Fibroblast of peridontal ligament (primary cell): Measurements from ENCODE around the gene RELL1.
A peak's percentile ranks its signal among the peaks of the same experiment; 100 is the strongest.
"Not testable (repeated sequence)": the region's sequence is repeated elsewhere in the genome, so short reads cannot be mapped to it uniquely, and the experiment has no call there.

Experiments used
- DNase-seq: peaks from one replicate; pipeline ENCODE4 v3.0.0-alpha.2; 2010; ENCODE audit errors: extremely low read depth

The RELL1 gene

GRCh38 chr4:37693030-37693429, 6.9 kb upstream of the RELL1 start:
- DNase-seq: no peak

DNA sequence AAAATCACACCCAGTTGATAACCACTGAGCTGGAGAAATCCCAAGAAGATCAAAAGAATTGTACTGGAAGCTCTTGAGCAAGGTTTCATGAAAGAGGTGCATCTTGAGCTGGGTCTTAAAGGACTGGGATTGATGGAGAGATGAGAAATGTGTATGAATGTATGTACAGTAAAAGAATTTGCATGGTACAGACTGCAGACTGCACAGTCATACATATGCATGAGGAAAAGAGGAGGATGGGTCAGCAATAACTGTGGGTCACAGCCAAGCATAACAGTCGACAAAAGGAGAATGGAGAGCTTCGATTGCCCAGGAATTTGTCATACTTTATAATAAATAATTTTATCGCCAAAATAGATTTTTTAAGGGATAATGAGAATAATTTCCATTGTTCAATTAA, 4.8 kb upstream of the RELL1 start:
- no peak for DNase-seq

DNA sequence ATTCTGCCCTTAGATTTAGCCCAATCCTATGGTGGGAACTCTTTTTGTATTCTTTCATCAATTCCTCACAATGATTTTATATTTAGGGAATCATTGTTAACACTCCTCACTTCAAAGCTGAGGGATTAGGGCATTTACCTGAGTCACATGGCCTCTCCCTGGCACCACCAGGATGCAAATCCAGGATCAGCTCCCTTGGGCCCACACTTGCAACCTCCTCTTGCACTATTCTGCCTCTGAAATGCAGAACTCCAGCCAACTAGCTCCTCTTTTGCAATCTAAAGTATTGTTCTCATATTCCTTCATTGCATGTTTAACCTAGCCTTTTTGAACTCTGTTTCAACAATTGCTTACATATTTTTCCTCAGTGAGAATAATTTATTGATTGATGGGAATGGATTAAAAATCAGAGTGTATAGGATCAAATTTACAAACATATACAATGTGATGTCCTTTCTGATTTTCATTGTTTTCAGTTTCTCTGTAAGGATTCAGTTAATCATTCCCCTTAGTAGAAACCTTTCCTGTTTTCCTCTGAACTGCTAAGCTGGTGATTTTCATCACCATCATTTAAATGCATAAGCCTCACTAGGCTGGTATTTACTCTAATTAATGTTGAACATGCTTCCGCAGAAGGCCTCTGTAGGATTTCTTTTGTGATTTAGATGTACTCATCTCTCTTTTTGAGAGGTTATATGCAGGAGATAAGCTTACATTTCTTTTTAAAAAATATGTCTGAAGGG, 3.3 kb upstream of the RELL1 start:
- peak; percentile 54 for DNase-seq

- no peak for DNase-seq
Measured at GRCh38 chr4:37687681-37688080, 1.5 kb upstream of the RELL1 start.

DNA sequence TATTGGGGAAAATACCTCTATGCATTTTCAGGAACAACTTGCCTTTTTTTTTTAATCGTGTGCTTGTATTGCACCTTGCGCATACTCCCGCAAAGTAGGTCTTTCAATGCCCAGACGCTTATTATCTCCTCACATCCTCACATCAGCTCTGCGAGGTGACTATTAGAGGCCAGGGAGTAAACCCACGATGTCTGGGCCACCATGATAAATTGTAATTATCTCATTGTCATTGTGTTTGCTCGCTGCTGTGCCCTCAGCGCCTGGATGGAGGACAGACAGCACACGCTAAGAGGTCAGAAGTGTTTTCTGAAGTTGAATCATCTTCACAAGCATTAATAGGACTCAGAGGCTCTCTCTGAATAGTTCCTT, 1.0 kb upstream of the RELL1 start:
- DNase-seq: no peak

GRCh38 chr4:37685823-37686372, 278 bp downstream of the RELL1 start:
- no peak for DNase-seq

DNA sequence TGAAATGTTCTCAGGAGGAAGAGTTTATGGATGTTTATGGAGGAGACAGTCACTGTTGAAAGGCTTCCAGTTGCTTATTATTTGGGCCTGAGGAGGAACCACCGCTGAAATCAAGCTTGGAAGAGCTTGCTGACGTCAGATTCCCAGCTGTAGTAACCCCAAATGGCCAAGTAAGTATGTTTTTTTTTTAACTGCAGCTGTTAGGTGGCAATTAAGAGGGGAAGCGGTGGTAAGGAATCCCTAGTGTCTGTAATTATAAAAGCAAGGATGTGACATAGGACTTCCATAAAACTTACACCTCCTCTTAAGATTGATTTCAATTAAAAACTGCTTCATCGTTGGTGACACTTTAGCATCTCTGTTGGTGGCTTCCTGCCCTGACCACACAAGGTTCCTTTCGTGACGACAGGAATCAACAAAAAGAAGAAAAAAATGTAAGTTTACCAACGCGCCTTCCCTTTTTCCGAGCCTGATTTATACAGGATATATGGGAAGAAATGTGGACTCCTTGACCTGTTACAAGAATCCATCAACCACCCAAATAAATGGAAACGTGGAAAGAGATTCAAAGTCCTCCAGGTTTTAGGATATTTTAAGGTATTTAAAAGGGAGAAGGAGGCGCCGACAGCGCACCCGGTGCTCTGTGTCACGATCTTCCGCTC, 884 bp downstream of the RELL1 start:
- DNase-seq: peak; percentile 89

- DNase-seq: no peak
Measured at GRCh38 chr4:37684154-37684553, 2.0 kb downstream of the RELL1 start.

DNA sequence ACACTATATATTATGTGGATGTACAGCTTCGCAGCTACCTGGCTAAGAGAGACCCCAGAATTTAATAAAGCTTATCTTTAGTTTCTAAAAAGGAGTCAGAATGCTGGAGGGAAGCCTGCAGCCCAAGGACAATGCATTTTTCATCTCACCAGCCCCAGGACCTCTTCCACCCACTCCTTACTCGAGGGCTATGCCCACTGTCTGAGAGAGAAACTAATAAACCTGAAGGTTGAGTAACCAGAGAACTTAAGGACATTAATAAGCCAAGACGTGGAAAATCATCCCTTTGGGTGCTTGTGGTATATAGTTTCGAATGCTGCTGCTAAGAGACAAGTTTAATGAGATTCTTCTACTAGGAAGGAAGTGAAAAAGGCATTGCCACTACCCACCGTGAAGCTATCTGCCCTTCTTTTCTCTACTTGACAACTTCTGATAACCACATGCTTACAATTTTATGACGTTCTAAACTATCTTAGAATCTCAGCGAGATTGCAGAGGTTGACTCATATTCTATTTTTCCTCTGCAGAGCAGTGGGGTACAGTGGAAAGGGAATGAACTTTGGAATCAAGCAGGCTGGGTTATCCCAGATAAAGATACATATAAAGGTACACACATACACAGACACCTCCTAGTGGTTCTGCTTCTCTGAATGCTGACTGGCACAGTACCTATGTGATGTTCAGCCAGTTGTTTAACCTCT, 3.3 kb downstream of the RELL1 start:
- DNase-seq: no peak

DNA sequence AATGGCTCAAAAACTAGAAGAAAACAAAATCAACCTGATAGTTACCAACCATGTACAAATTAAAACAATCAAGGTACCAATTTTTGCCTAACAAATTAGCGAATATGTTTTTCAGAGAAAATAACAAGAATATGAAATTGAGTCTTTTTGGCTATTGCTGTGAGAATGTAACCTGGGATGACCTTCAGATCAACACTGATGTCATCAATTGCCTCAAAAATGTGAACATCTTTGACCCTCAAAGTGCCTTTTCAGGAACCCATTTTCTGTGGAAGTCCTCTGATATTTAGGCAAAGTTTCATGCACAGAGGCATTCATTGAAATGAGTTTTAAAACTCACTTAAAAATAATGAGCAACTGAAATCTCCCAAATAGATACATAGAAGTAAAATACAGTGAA, 6.1 kb downstream of the RELL1 start:
- no peak for DNase-seq

- DNase-seq: no peak
Measured at GRCh38 chr4:37679301-37679700, 6.9 kb downstream of the RELL1 start.

GRCh38 chr4:37678624-37679023, 7.6 kb downstream of the RELL1 start:
- no peak for DNase-seq

DNA sequence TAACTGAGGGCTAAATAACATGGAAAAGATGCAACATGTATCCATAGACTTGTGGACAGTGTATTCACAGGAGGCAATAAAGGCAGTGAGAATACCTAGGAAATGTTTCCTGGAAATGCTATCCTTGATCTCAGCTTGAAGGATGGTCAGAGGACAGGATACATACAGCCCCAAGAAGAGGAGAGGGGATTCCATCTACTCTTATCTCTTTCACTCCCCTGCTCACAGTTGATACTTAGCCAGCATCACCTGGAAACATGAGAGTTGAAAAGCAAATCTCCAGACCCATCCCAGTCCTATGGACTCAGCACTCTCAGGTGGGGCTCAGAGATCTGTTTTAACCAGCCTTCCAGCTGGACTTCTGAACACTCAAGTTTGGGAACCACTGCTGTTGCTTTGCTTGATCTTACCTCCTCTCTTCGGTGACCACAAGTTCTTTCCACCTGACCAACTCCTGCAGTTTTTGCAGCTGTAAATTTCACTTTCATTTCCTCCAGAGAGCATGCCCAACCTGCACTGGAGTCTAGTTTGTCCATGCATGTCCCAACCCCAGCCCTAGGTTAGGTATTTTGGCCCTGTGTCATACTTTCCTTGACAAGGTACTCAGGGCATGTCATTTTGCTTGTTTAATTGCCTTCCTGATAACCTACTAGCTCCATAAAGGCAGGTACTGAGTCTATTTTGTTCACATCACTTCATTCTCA, 10.4 kb downstream of the RELL1 start:
- no peak for DNase-seq

GRCh38 chr4:37674439-37674838, 11.7 kb downstream of the RELL1 start:
- DNase-seq: no peak

- DNase-seq: no peak
Measured at GRCh38 chr4:37673538-37674192, 12.5 kb downstream of the RELL1 start.

DNA sequence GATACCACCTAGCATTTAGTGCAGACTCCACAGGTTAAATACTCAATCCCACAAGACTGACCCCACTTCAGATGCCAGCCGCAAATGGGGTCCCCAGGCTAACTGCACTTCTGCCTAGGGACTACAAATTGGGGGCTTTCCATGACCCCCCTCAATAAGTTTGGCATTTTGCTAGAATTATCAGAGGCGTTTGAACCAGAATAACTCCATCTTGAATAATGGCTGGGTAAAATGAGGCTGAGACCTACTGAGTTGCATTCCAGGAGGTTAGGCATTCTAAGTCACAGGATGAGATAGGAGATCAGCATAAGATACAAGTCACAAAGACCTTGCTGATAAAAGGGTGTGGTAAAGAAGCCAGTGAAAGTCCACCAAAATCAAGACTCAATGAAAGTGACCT, 15.1 kb downstream of the RELL1 start:
- no peak for DNase-seq

DNA sequence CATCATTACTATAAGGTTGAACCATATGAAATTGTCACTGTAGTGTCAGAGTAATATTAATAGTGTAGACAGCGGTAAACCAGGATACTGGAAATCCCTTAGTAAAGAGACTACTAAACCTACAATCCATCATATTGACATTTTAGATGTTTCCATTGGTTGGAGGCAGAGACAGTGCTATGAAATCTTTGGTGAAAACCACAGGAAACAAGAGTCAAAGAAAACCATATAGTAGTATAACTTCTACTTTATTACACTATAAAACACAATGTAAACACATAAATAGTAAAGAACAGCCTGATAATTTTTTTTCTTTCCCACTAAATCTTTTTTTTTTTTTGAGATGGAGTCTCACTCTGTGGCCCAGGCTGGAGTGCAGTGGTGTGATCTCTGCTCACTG, 15.9 kb downstream of the RELL1 start:
- no peak for DNase-seq

GRCh38 chr4:37669124-37669523, 17.1 kb downstream of the RELL1 start:
- not testable (repeated sequence) for DNase-seq

GRCh38 chr4:37667197-37668100, 18.7 kb downstream of the RELL1 start:
- DNase-seq: no peak

- DNase-seq: peak; percentile 54
Measured at GRCh38 chr4:37666625-37667071, 19.5 kb downstream of the RELL1 start.
